IMR-90 (cell line): ENCODE data around the gene CYB561A3. TPM values are rescaled to one million over a fixed set of nuclear protein-coding genes. Genes with fewer than 3 reads are reported as not detected.

Experiments
- ATAC-seq: fragments of 200-7000 bp; cut with Tn5 transposase; 2 replicates; pipeline ENCODE4 v1.9.1; 2020; ENCODE audit warnings: low read depth, mild to moderate bottlenecking, moderate library complexity
- BruUV-seq: library from RNA; stranded (reverse); fragments of 400-500 nt; replicated peaks from 2 replicates; lab custom pipeline; 2021; lab: Mats Ljungman, UMichigan
- CTCF ChIA-PET: fragments of 300-600 bp; formaldehyde crosslinking; extraction: SDS; loops from one replicate; lab custom pipeline; 2021; ENCODE audit warnings: antibody characterized with exemption; lab: Yijun Ruan, JAX
- POLR2A ChIA-PET: fragments of 300-600 bp; sonication (Branson Sonifier 250); formaldehyde crosslinking; loops from one replicate; lab custom pipeline; 2022; ENCODE audit warnings: antibody characterized with exemption; ENCODE audit not compliant: unreplicated experiment; lab: Charles Lee
- DNase-seq: peaks from one replicate; pipeline ENCODE4 v3.0.0; 2013
- H2AFZ ChIP-seq: replicated peaks from 2 replicates; pipeline ENCODE3; 2013; ENCODE audit warnings: low read length, mild to moderate bottlenecking; ENCODE audit not compliant: poor library complexity
- H2AK5ac ChIP-seq: 2 replicates; pipeline ENCODE4 v1.6.1; 2013; ENCODE audit warnings: low read depth, low read length, inconsistent platforms
- H2AK9ac ChIP-seq: replicated peaks from 2 replicates; pipeline ENCODE3; 2013; ENCODE audit warnings: mild to moderate bottlenecking, low read depth, low read length, moderate library complexity; ENCODE audit not compliant: poor library complexity
- H2BK120ac ChIP-seq: 2 replicates; pipeline ENCODE4 v1.6.1; 2013; ENCODE audit warnings: low read depth, low read length, inconsistent platforms
- H2BK15ac ChIP-seq: 3 replicates; pipeline ENCODE4 v1.6.1; 2013; ENCODE audit warnings: low read depth, low read length, inconsistent platforms
- H2BK20ac ChIP-seq: 2 replicates; pipeline ENCODE4 v1.6.1; 2013; ENCODE audit warnings: low read depth, mild to moderate bottlenecking, inconsistent platforms, low read length, moderate library complexity
- H2BK5ac ChIP-seq: 2 replicates; pipeline ENCODE4 v1.6.1; 2013; ENCODE audit warnings: mild to moderate bottlenecking, low read depth, low read length, inconsistent platforms; ENCODE audit not compliant: poor library complexity, severe bottlenecking
- H3K14ac ChIP-seq: replicated peaks from 2 replicates; pipeline ENCODE4 v1.6.1; 2013; ENCODE audit warnings: low read depth, low read length, inconsistent platforms
- H3K18ac ChIP-seq: 2 replicates; pipeline ENCODE4 v1.6.1; 2013; ENCODE audit warnings: low read depth, low read length, control low read depth
- H3K23ac ChIP-seq: 2 replicates; pipeline ENCODE4 v1.6.1; 2013; ENCODE audit warnings: low read depth, low read length, inconsistent platforms
- H3K27ac ChIP-seq: 2 replicates; pipeline ENCODE4 v1.5.1; 2013; ENCODE audit warnings: mild to moderate bottlenecking, control low read depth, low read length; ENCODE audit not compliant: insufficient read depth
- H3K27me3 ChIP-seq: 2 replicates; pipeline ENCODE4 v1.6.1; 2013; ENCODE audit warnings: low read length; ENCODE audit not compliant: control insufficient read depth, insufficient read depth
- H3K36me3 ChIP-seq: 2 replicates; pipeline ENCODE4 v1.6.1; 2013; ENCODE audit warnings: low read length, mixed read lengths; ENCODE audit not compliant: control insufficient read depth, insufficient read depth
- H3K4ac ChIP-seq: 2 replicates; pipeline ENCODE4 v1.6.1; 2013; ENCODE audit warnings: low read depth, low read length, inconsistent platforms
- H3K4me1 ChIP-seq: 2 replicates; pipeline ENCODE4 v1.6.1; 2013; ENCODE audit warnings: low read length, mixed read lengths; ENCODE audit not compliant: control insufficient read depth, insufficient read depth
- H3K4me2 ChIP-seq: 2 replicates; pipeline ENCODE4 v1.6.1; 2013; ENCODE audit warnings: low read depth, mild to moderate bottlenecking, control low read depth, low read length, moderate library complexity
- H3K4me3 ChIP-seq: 2 replicates; pipeline ENCODE4 v1.5.1; 2013; ENCODE audit warnings: low read depth, mild to moderate bottlenecking, control low read depth, low read length, moderate library complexity; ENCODE audit not compliant: insufficient read depth
- H3K56ac ChIP-seq: 2 replicates; pipeline ENCODE4 v1.6.1; 2013; ENCODE audit warnings: low read length, inconsistent platforms; ENCODE audit not compliant: insufficient read depth; ENCODE audit errors: extremely low read depth
- H3K79me1 ChIP-seq, 2 experiments: 2 replicates each; pipeline ENCODE4 v1.6.1; 2013; ENCODE audit warnings: low read length in 2 of 2, inconsistent platforms in 1 of 2, low read depth in 1 of 2
- H3K9ac ChIP-seq: 2 replicates; pipeline ENCODE4 v1.6.1; 2013; ENCODE audit warnings: low read depth, low read length, control low read depth
- H3K9me1 ChIP-seq: 2 replicates; pipeline ENCODE4 v1.6.1; 2013; ENCODE audit warnings: low read length, inconsistent platforms; ENCODE audit not compliant: insufficient read depth
- H3K9me3 ChIP-seq: 2 replicates; pipeline ENCODE4 v1.6.1; 2013; ENCODE audit warnings: low read length; ENCODE audit not compliant: control insufficient read depth, insufficient read depth
- H4K20me1 ChIP-seq: 2 replicates; pipeline ENCODE4 v1.6.1; 2013; ENCODE audit warnings: low read length, inconsistent platforms; ENCODE audit not compliant: insufficient read depth
- H4K5ac ChIP-seq: 2 replicates; pipeline ENCODE4 v1.6.1; 2013; ENCODE audit warnings: mild to moderate bottlenecking, low read depth, low read length, control low read depth
- H4K8ac ChIP-seq, 2 experiments: 2 replicates each; pipeline ENCODE4 v1.6.1; 2013; ENCODE audit warnings: low read depth in 2 of 2, low read length in 2 of 2, control low read depth in 1 of 2, inconsistent platforms in 1 of 2
- H4K91ac ChIP-seq: 2 replicates; pipeline ENCODE4 v1.6.1; 2013; ENCODE audit warnings: low read depth, low read length, inconsistent platforms; ENCODE audit not compliant: insufficient read depth
- BHLHE40 ChIP-seq: fragments of 150-350 bp; IDR thresholded peaks from 2 replicates; pipeline ENCODE4 v1.6.1; 2016; ENCODE audit warnings: mild to moderate bottlenecking, low read depth, low read length
- CEBPB ChIP-seq: IDR thresholded peaks from 2 replicates; pipeline ENCODE4 v1.6.1; 2012; ENCODE audit warnings: low read depth, low read length, improper control_type of control experiment
- CHD1 ChIP-seq: IDR thresholded peaks from 2 replicates; pipeline ENCODE4 v1.6.1; 2012; ENCODE audit warnings: low read depth, low read length, improper control_type of control experiment
- FOS ChIP-seq: fragments of 150-350 bp; IDR thresholded peaks from 2 replicates; pipeline ENCODE4 v1.6.1; 2016; ENCODE audit warnings: low read depth, low read length
- MAZ ChIP-seq: IDR thresholded peaks from 2 replicates; pipeline ENCODE4 v1.6.1; 2012; ENCODE audit warnings: low read depth, mild to moderate bottlenecking, low read length, improper control_type of control experiment, moderate library complexity, borderline replicate concordance
- MXI1 ChIP-seq: IDR thresholded peaks from 2 replicates; pipeline ENCODE4 v1.6.1; 2012; ENCODE audit warnings: low read depth, mild to moderate bottlenecking, low read length, moderate library complexity, borderline replicate concordance
- POLR2A ChIP-seq: IDR thresholded peaks from 2 replicates; pipeline ENCODE4 v1.6.1; 2012; ENCODE audit warnings: mild to moderate bottlenecking, low read depth, low read length
- RCOR1 ChIP-seq: IDR thresholded peaks from 2 replicates; pipeline ENCODE4 v1.6.1; 2012; ENCODE audit warnings: mild to moderate bottlenecking, low read length, improper control_type of control experiment; ENCODE audit not compliant: insufficient replicate concordance
- WGBS, 2 experiments: methylation state at CpG; one replicate each; pipeline versions ENCODE4 v1.1.5 to v1.1.7; 2013; ENCODE audit warnings: missing lambda C conversion rate in 2 of 2; ENCODE audit not compliant: insufficient read length in 1 of 2; ENCODE audit errors: extremely low coverage in 2 of 2; 5-methylcytosine and 5-hydroxymethylcytosine counted together
- dilution Hi-C: fragments of 300-500 bp; cut with HindIII; formaldehyde crosslinking; loops from one replicate; pipeline ENCODE4 v1.14.3; 2018; ENCODE audit warnings: low sequenced_read_pairs; ENCODE audit not compliant: unreplicated experiment
- in situ Hi-C: fragments of 300-500 bp; cut with MboI; formaldehyde crosslinking; loops from 3 replicates; pipeline ENCODE4 v1.14.3; 2019; ENCODE audit warnings: low sequenced_read_pairs, inconsistent platforms, mixed read lengths
- intact Hi-C: fragments of 100-400 bp; cut with micrococcal nuclease; formaldehyde crosslinking; loops from 2 replicates; pipeline ENCODE4 v1.10.0; 2022
- polyA plus RNA-seq, 3 experiments: library from polyadenylated mRNA; depleted of rRNA; stranded (reverse); fragments of >200 nt; gene quantifications; 2 replicates each; pipeline ENCODE4 v1.2.3, GENCODE V29; 2012; ENCODE audit warnings: low replicate concordance in 1 of 3
- total RNA-seq: library from RNA; depleted of rRNA; stranded (reverse); fragments of >200 nt; gene quantifications from 2 replicates; pipeline ENCODE4 v1.2.3, GENCODE V29; 2012
- TF ChIP-seq, protein P1 (sequence below): fragments of 150-350 bp; IDR thresholded peaks from 2 replicates; pipeline ENCODE4 v1.6.1; 2016; ENCODE audit warnings: low read depth, mild to moderate bottlenecking, low read length, moderate library complexity, borderline replicate concordance
- TF ChIP-seq, protein P2 (sequence below): conservative IDR thresholded peaks from 2 replicates; pipeline ENCODE4 v1.5.1; 2012; ENCODE audit warnings: mild to moderate bottlenecking, low read depth, low read length, improper control_type of control experiment

The CYB561A3 gene
- total and polyA plus RNA-seq, 2 of the 4 experiments (the other 2 are of a cell fraction), result 13.6 to 39.2 TPM

GRCh38 chr11:61401573-61401972 lies 39.9 kb upstream of the CYB561A3 start:
- H3K4me3 ChIP-seq, result no peak overlapping the region
- H3K18ac ChIP-seq, result no peak overlapping the region
- no peak overlapping the region for H2AK9ac ChIP-seq
- no peak overlapping the region for H4K91ac ChIP-seq
- DNase-seq (no peak), ATAC-seq (no peak)
- no peak overlapping the region for H2BK5ac ChIP-seq
- 0 out of 2 replicates have a peak, but pooled peaks cover 5% of the 10 kb centered on the region for H4K20me1 ChIP-seq
- TF ChIP-seq, protein P1, sequence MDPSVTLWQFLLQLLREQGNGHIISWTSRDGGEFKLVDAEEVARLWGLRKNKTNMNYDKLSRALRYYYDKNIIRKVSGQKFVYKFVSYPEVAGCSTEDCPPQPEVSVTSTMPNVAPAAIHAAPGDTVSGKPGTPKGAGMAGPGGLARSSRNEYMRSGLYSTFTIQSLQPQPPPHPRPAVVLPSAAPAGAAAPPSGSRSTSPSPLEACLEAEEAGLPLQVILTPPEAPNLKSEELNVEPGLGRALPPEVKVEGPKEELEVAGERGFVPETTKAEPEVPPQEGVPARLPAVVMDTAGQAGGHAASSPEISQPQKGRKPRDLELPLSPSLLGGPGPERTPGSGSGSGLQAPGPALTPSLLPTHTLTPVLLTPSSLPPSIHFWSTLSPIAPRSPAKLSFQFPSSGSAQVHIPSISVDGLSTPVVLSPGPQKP, result no peak
- TF ChIP-seq CHD1 (no peak), MXI1 (no peak), MAZ (no peak), CEBPB (no peak), POLR2A (no peak), FOS (no peak), RCOR1 (no peak), BHLHE40 (no peak)
- TF ChIP-seq, protein P2, sequence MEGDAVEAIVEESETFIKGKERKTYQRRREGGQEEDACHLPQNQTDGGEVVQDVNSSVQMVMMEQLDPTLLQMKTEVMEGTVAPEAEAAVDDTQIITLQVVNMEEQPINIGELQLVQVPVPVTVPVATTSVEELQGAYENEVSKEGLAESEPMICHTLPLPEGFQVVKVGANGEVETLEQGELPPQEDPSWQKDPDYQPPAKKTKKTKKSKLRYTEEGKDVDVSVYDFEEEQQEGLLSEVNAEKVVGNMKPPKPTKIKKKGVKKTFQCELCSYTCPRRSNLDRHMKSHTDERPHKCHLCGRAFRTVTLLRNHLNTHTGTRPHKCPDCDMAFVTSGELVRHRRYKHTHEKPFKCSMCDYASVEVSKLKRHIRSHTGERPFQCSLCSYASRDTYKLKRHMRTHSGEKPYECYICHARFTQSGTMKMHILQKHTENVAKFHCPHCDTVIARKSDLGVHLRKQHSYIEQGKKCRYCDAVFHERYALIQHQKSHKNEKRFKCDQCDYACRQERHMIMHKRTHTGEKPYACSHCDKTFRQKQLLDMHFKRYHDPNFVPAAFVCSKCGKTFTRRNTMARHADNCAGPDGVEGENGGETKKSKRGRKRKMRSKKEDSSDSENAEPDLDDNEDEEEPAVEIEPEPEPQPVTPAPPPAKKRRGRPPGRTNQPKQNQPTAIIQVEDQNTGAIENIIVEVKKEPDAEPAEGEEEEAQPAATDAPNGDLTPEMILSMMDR, result no peak
- H3K9ac ChIP-seq, result no peak overlapping the region
- BruUV-seq, result no TSS peak
- H3K9me3 ChIP-seq, result no peaks in the 10 kb centered on the region
- H3K4me2 ChIP-seq, result no peak overlapping the region
- H3K23ac ChIP-seq, result no peak overlapping the region
- ChIA-PET CTCF (interaction anchor here (2.3 to 2.7 kb wide), 2 partner anchors 9 to 65 kb away, joined by 7 to 10 read pairs; partner anchors contain the start of gene TMEM216), POLR2A (interaction anchor here (1.4 kb wide), 1 partner anchor 9 kb away, joined by 5 read pairs; the partner anchor contains the start of gene TMEM216)
- H3K36me3 ChIP-seq, result peaks cover 46% of the 10 kb centered on the region
- no peak overlapping the region for H2AFZ ChIP-seq
- intact Hi-C loops (loop anchor here (5.0 kb wide), 1 partner anchor 79 kb away; no protein-coding TSS in a partner anchor), in situ Hi-C loops (no loop called here), dilution Hi-C loops (no loop called here)
- H3K27ac ChIP-seq, result no peak overlapping the region
- no peak overlapping the region for H4K8ac ChIP-seq
- H2AK5ac ChIP-seq, result no peak overlapping the region
- no peak overlapping the region for H3K4ac ChIP-seq
- no CpG with 5 or more reads among the region's 2 CpGs for WGBS, 2 experiments
- H2BK20ac ChIP-seq, result no peak overlapping the region
- H3K79me1 ChIP-seq, result peaks cover 0 to 11% of the 10 kb centered on the region in 2 experiments; a peak in 2 of 4 replicates
- H2BK15ac ChIP-seq, result no peak overlapping the region
- H3K14ac ChIP-seq, result no peak overlapping the region
- H3K27me3 ChIP-seq, result no peaks in the 10 kb centered on the region
- 0 out of 2 replicates have a peak, but pooled peaks cover 4% of the 10 kb centered on the region for H3K9me1 ChIP-seq
- no peaks in the 10 kb centered on the region for H3K4me1 ChIP-seq
- H4K5ac ChIP-seq, result no peak overlapping the region
- H3K56ac ChIP-seq, result no peak overlapping the region
- no peak overlapping the region for H2BK120ac ChIP-seq
